Osteoblast (primary cell): ENCODE measurements around the gene IGF1R. TPM values are rescaled to one million over a fixed set of nuclear protein-coding genes. Genes with fewer than 3 reads are reported as not detected.

Experiments used
- DNase-seq: peaks from one replicate; pipeline ENCODE4 v3.0.0; 2011; ENCODE audit warnings: low spot score, mixed read lengths; ENCODE audit not compliant: insufficient read length; ENCODE audit errors: missing footprints
- H2AFZ ChIP-seq: 2 replicates; pipeline ENCODE4 v1.6.0; 2011; ENCODE audit warnings: mild to moderate bottlenecking, low read length
- H3K27ac ChIP-seq: 2 replicates; pipeline ENCODE4 v1.5.1; 2011; ENCODE audit warnings: mild to moderate bottlenecking, low read depth, low read length, moderate library complexity
- H3K27me3 ChIP-seq: 2 replicates; pipeline ENCODE4 v1.6.0; 2012; ENCODE audit warnings: mild to moderate bottlenecking, control low read depth, inconsistent platforms, low read length, moderate library complexity; ENCODE audit not compliant: insufficient read depth
- H3K36me3 ChIP-seq: 2 replicates; pipeline ENCODE4 v1.5.1; 2011; ENCODE audit warnings: mild to moderate bottlenecking, low read length, control low read depth, moderate library complexity; ENCODE audit not compliant: insufficient read depth
- H3K4me1 ChIP-seq: 2 replicates; pipeline ENCODE4 v1.5.1; 2011; ENCODE audit warnings: mild to moderate bottlenecking, low read length, control low read depth, moderate library complexity; ENCODE audit not compliant: insufficient read depth
- H3K4me2 ChIP-seq: 2 replicates; pipeline ENCODE4 v1.6.0; 2011; ENCODE audit warnings: mild to moderate bottlenecking, low read length; ENCODE audit not compliant: insufficient read depth
- H3K4me3 ChIP-seq: fragments of 200-600 bp; sonication (generic); 3 replicates; pipeline ENCODE4 v1.5.1; 2012; ENCODE audit warnings: mild to moderate bottlenecking, low read length, inconsistent platforms; ENCODE audit not compliant: insufficient read depth
- H3K79me2 ChIP-seq: 2 replicates; pipeline ENCODE4 v1.6.0; 2012; ENCODE audit warnings: mild to moderate bottlenecking, low read length, control low read depth, inconsistent platforms; ENCODE audit not compliant: insufficient read depth
- H3K9me3 ChIP-seq: 2 replicates; pipeline ENCODE4 v1.5.1; 2011; ENCODE audit warnings: low read depth, low read length, control low read depth
- H4K20me1 ChIP-seq: 2 replicates; pipeline ENCODE4 v1.6.0; 2012; ENCODE audit warnings: mild to moderate bottlenecking, low read length, control low read depth; ENCODE audit not compliant: insufficient read depth
- CTCF ChIP-seq: IDR thresholded peaks from 2 replicates; pipeline ENCODE4 v1.5.1; 2011; ENCODE audit warnings: mild to moderate bottlenecking, low read depth, low read length, moderate library complexity; ENCODE audit errors: extremely low read depth
- total RNA-seq: library from RNA; depleted of rRNA; stranded (reverse); fragments of >200 nt; gene quantifications from 2 replicates; pipeline ENCODE4 v1.2.3, GENCODE V29; 2012

The IGF1R gene
- total RNA-seq, 1 donor: 18.8 TPM

DNA sequence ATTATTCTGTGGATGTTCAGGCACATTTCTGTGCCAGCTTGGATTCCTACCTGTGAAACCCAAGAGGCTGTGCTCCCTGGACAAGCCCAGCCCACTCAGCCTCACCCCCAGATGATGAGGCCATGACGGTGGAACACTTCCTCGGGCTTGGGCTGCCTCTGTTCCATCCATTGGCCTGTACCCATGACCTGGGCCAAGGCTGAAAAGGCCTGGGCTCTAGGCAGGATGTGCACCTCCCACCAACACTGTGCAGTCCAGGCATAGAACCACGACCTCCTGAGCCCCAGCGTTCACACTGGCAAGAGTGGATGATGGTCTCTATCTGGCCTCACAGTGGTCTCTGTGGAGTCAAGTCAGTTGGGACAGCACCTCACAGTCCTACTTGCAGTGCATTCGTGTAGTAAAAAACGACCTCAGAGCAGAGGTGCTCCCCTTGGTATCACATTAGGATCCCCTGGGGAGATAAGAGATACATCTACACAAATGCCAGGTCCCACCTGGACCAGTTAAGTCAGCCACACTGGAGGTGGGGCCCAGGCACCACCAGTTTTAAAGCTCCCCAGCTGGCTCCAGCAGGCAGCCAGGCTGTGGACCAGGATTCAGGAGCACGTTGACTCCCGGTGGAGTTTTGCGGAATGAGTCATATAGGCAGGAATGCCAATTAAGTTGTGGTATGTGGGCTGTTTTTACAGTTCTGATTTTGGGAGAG, 39.0 kb upstream of the IGF1R start:
- peak; percentile 58 for DNase-seq
- Histone ChIP-seq H3K27ac (no peak overlapping the region), H3K79me2 (no peaks in the 10 kb centered on the region), H3K9me3 (no peaks in the 10 kb centered on the region), H3K4me2 (no peak overlapping the region), H4K20me1 (no peaks in the 10 kb centered on the region), H3K27me3 (peaks cover 2% of the 10 kb centered on the region), H3K4me1 (no peaks in the 10 kb centered on the region), H2AFZ (no peak overlapping the region), H3K36me3 (no peaks in the 10 kb centered on the region), H3K4me3 (no peak overlapping the region)
- no peak for TF ChIP-seq CTCF

- DNase-seq: no peak
- no peaks in the 10 kb centered on the region for H3K4me1 ChIP-seq
- peaks cover 2% of the 10 kb centered on the region for H3K27me3 ChIP-seq
- H2AFZ ChIP-seq: no peak overlapping the region
- no peak overlapping the region for H3K4me2 ChIP-seq
- no peaks in the 10 kb centered on the region for H3K79me2 ChIP-seq
- no peak overlapping the region for H3K27ac ChIP-seq
- no peak overlapping the region for H3K4me3 ChIP-seq
- TF ChIP-seq CTCF: no peak
- H4K20me1 ChIP-seq: no peaks in the 10 kb centered on the region
- H3K9me3 ChIP-seq: no peaks in the 10 kb centered on the region
- no peaks in the 10 kb centered on the region for H3K36me3 ChIP-seq
Observed at GRCh38 chr15:98610991-98611390, 37.3 kb upstream of the IGF1R start.

DNA sequence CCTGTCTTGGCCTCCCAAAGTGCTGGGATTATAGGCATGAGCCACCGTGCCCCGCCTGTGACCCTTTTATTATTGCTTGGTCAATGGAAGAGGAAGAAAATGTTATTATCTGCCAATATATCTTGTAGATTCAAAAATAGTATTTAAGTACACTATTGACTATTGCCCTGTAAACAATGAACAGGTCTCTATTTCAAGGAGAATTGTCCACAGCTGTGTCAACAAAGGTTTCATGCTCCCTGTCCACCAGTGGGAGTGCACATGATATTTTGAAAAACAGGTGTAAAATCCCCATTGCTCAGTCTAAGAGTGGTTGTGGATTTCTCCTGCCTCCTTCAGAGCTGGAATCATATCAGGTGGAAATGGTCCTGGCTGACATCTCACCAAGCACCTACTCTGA, 36.5 kb upstream of the IGF1R start:
- no peaks in the 10 kb centered on the region for H3K79me2 ChIP-seq
- TF ChIP-seq CTCF: no peak
- peaks cover 2% of the 10 kb centered on the region for H3K27me3 ChIP-seq
- no peaks in the 10 kb centered on the region for H3K36me3 ChIP-seq
- H3K27ac ChIP-seq: no peak overlapping the region
- no peak for DNase-seq
- H4K20me1 ChIP-seq: no peaks in the 10 kb centered on the region
- no peaks in the 10 kb centered on the region for H3K9me3 ChIP-seq
- no peak overlapping the region for H3K4me2 ChIP-seq
- no peak overlapping the region for H3K4me3 ChIP-seq
- H2AFZ ChIP-seq: no peak overlapping the region
- H3K4me1 ChIP-seq: no peaks in the 10 kb centered on the region

DNA sequence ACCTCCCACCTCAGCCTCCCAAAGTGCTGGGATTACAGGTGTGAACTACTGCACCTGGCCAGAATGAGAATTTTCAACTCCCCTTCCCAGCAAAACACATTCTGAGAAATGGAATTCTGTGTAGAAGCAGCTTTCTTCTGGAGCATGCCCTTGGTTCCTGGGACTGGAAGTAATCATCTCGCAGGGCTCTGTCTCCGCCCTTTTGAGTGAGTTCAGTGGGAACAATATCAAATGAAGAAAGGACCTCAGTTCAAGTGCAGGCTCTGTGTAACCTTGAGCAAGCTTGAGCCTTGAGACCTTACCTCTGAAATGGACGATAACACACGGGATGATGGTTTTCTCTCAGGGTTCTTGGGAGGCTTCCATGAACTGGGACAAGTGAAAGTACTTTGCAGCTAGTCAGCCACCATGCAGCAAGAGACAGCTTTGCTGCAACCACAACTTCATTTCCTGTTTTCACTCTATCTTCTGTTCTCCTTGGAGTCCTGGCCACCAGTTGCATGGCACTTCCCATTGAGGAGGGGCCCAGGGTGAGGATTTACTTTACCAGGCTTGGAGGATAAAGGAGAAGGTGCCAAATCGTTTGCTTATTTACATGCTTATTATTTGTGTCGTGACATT, 35.7 kb upstream of the IGF1R start:
- Histone ChIP-seq H4K20me1 (no peaks in the 10 kb centered on the region), H3K4me3 (no peak overlapping the region), H3K27me3 (no peaks in the 10 kb centered on the region), H2AFZ (no peak overlapping the region), H3K79me2 (no peaks in the 10 kb centered on the region), H3K9me3 (no peaks in the 10 kb centered on the region), H3K27ac (no peak overlapping the region), H3K4me1 (no peaks in the 10 kb centered on the region), H3K4me2 (no peak overlapping the region), H3K36me3 (no peaks in the 10 kb centered on the region)
- DNase-seq: no peak
- TF ChIP-seq CTCF: no peak
